WI38 (cell line): ENCODE data around the gene KLHL29.

Experiments used
- H3K4me3 ChIP-seq: 2 replicates; pipeline ENCODE4 v1.5.1; 2011; ENCODE audit warnings: low read depth, mild to moderate bottlenecking, control low read depth, low read length
- CTCF ChIP-seq: IDR thresholded peaks from 2 replicates; pipeline ENCODE4 v1.5.1; 2012; ENCODE audit warnings: low read depth, mild to moderate bottlenecking, control low read depth, low read length

The KLHL29 gene

GRCh38 chr2:23456881-23457760, 72.1 kb downstream of the KLHL29 start:
- TF ChIP-seq CTCF, result no peak

GRCh38 chr2:23457990-23458682, 73.2 kb downstream of the KLHL29 start:
- no peak for TF ChIP-seq CTCF
- H3K4me3 ChIP-seq, result no peak overlapping the region

More at GRCh38 chr2:23456881-23457760, 72.1 kb downstream of the KLHL29 start:
- H3K4me3 ChIP-seq, result no peak overlapping the region

- H3K4me3 ChIP-seq, result no peak overlapping the region
- no peak for TF ChIP-seq CTCF
These were observed 74.1 kb downstream of the KLHL29 start for GRCh38 chr2:23459032-23459431.

- no peak overlapping the region for H3K4me3 ChIP-seq
- TF ChIP-seq CTCF, result peak; percentile 70
These were observed 75.2 kb downstream of the KLHL29 start for GRCh38 chr2:23460228-23460627.

GRCh38 chr2:23460993-23461392, 76.0 kb downstream of the KLHL29 start:
- no peak for TF ChIP-seq CTCF
- H3K4me3 ChIP-seq, result no peak overlapping the region

GRCh38 chr2:23464156-23464555, 79.2 kb downstream of the KLHL29 start:
- no peak overlapping the region for H3K4me3 ChIP-seq
- no peak for TF ChIP-seq CTCF
